HepG2 (cell line): Measurements from ENCODE around the gene EBF3. TPM values are rescaled to one million over a fixed set of nuclear protein-coding genes. Genes with fewer than 3 reads are reported as not detected.

ENCODE experiments used
- ATAC-seq: fragments of 200-7000 bp; cut with Tn5 transposase; 3 replicates; pipeline ENCODE4 v1.9.1; 2020; ENCODE audit warnings: mild to moderate bottlenecking, moderate library complexity
- BruUV-seq: library from RNA; stranded (reverse); fragments of 400-500 nt; replicated peaks from 2 replicates; lab custom pipeline; 2021; lab: Mats Ljungman, UMichigan
- CTCF ChIA-PET: fragments of 300-600 bp; formaldehyde crosslinking; extraction: SDS; loops from one replicate; lab custom pipeline; 2021; ENCODE audit warnings: low total read pairs, inconsistent platforms, low intra/inter-chr PET ratio; lab: Yijun Ruan, JAX
- POLR2A ChIA-PET: fragments of 350-600 bp; sonication (Branson Sonifier 250); formaldehyde crosslinking; loops from one replicate; lab custom pipeline; 2020; ENCODE audit warnings: antibody characterized with exemption, inconsistent platforms; lab: Yijun Ruan, JAX
- DNase-seq: peaks from one replicate; pipeline ENCODE4 v3.0.0-alpha.2; 2015; ENCODE audit warnings: low spot score
- FAIRE-seq: peaks from 3 replicates; lab custom pipeline; 2011; peaks lifted over from hg19 to GRCh38; lab: Jason Lieb, UNC
- H2AFZ ChIP-seq: one replicate; pipeline ENCODE4 v1.6.1; 2011; ENCODE audit warnings: low read length, inconsistent platforms
- H3K27ac ChIP-seq: fragments of 300-600 bp; 3 replicates; pipeline ENCODE4 v1.8.0; 2011; ENCODE audit warnings: mixed run types, mild to moderate bottlenecking, mixed read lengths, low read length, inconsistent platforms; ENCODE audit not compliant: insufficient read depth; ENCODE audit errors: extremely low read length
- H3K27me3 ChIP-seq, 2 experiments: fragments of 200-600 bp in 1 of 2; 2 replicates in 1 of 2; 3 replicates in 1 of 2; pipeline versions ENCODE4 v1.6.0 to v1.8.0; 2011; ENCODE audit warnings: low read length in 2 of 2, mild to moderate bottlenecking in 2 of 2, moderate library complexity in 2 of 2, inconsistent platforms in 1 of 2; ENCODE audit not compliant: insufficient read depth in 2 of 2, control insufficient read depth in 1 of 2
- H3K36me3 ChIP-seq, 2 experiments: fragments of 200-600 bp in 1 of 2; replicated peaks in 1 of 2; 2 replicates in 1 of 2; 3 replicates in 1 of 2; pipeline versions ENCODE4 v1.5.1 to v1.8.0; 2011; ENCODE audit warnings: low read length in 2 of 2, inconsistent platforms in 1 of 2; ENCODE audit not compliant: insufficient read depth in 2 of 2, control insufficient read depth in 1 of 2
- H3K4me1 ChIP-seq: 2 replicates; pipeline ENCODE4 v1.5.1; 2012; ENCODE audit warnings: low read length, inconsistent platforms; ENCODE audit not compliant: insufficient read depth
- H3K4me2 ChIP-seq: 2 replicates; pipeline ENCODE4 v1.6.0; 2011; ENCODE audit warnings: low read depth, low read length, inconsistent platforms
- H3K4me3 ChIP-seq, 3 experiments: fragments of 200-600 bp in 1 of 3; sonication (generic), shearing (Covaris generic) in 1 of 3; replicated peaks in 1 of 3; 2 replicates each; pipeline ENCODE4 v1.5.1; 2011 to 2016; ENCODE audit warnings: low read length in 3 of 3, inconsistent platforms in 2 of 3, low read depth in 2 of 3, mild to moderate bottlenecking in 2 of 3, control low read depth in 1 of 3, mixed read lengths in 1 of 3; ENCODE audit not compliant: insufficient read depth in 1 of 3
- H3K79me2 ChIP-seq: one replicate; pipeline ENCODE4 v1.6.1; 2011; ENCODE audit warnings: low read length, inconsistent platforms; ENCODE audit not compliant: insufficient read depth
- H3K9ac ChIP-seq: 2 replicates; pipeline ENCODE4 v1.6.0; 2011; ENCODE audit warnings: mild to moderate bottlenecking, low read depth, low read length, inconsistent platforms; ENCODE audit not compliant: insufficient read depth
- H3K9me3 ChIP-seq: 2 replicates; pipeline ENCODE4 v1.5.1; 2012; ENCODE audit warnings: mild to moderate bottlenecking, low read length
- H4K20me1 ChIP-seq: 2 replicates; pipeline ENCODE4 v1.6.0; 2011; ENCODE audit warnings: inconsistent platforms, mild to moderate bottlenecking, low read length, moderate library complexity; ENCODE audit not compliant: insufficient read depth
- CERS6 ChIP-seq: sonication (generic); formaldehyde crosslinking; IDR thresholded peaks from 2 replicates; pipeline ENCODE4 v1.5.0; 2020; ENCODE audit warnings: missing genetic modification reagents
- EED ChIP-seq: sonication (generic); formaldehyde crosslinking; IDR thresholded peaks from 2 replicates; pipeline ENCODE4 v1.5.0; 2020; ENCODE audit warnings: mild to moderate bottlenecking, missing genetic modification reagents
- ESRRA ChIP-seq: sonication (generic); formaldehyde crosslinking; IDR thresholded peaks from 2 replicates; pipeline ENCODE4 v1.5.1; 2020; ENCODE audit warnings: mild to moderate bottlenecking, low read depth, missing genetic modification reagents
- FOXK2 ChIP-seq: fragments of 450-650 bp; IDR thresholded peaks from 2 replicates; pipeline ENCODE4 v1.6.1; 2016
- KLF6 ChIP-seq: IDR thresholded peaks from 2 replicates; pipeline ENCODE4 v1.8.0; 2016; ENCODE audit warnings: missing biosample characterization, missing genetic modification reagents
- NR2F1 ChIP-seq, 2 experiments: fragments of 450-650 bp in 1 of 2; formaldehyde crosslinking in 1 of 2; IDR thresholded peaks; 2 replicates each; pipeline versions ENCODE4 v1.5.0 to v1.6.1; 2016 to 2020; ENCODE audit warnings: mild to moderate bottlenecking in 1 of 2, missing compliant biosample characterization in 1 of 2, missing genetic modification reagents in 1 of 2, moderate library complexity in 1 of 2
- PTBP1 ChIP-seq: fragments of 200-400 bp; formaldehyde crosslinking; IDR thresholded peaks from 2 replicates; pipeline ENCODE4 v1.6.1; 2018; ENCODE audit warnings: low read length, low read depth; ENCODE audit not compliant: poor library complexity, severe bottlenecking
- SNAI1 ChIP-seq: sonication (generic); formaldehyde crosslinking; IDR thresholded peaks from 2 replicates; pipeline ENCODE4 v1.5.0; 2020; ENCODE audit warnings: mild to moderate bottlenecking, missing genetic modification reagents, borderline replicate concordance
- TFDP2 ChIP-seq: sonication (generic); formaldehyde crosslinking; IDR thresholded peaks from 2 replicates; pipeline ENCODE4 v1.4.0; 2020; ENCODE audit warnings: missing genetic modification reagents
- ZKSCAN8 ChIP-seq: IDR thresholded peaks from 2 replicates; pipeline ENCODE4 v1.6.1; 2016; ENCODE audit warnings: borderline replicate concordance, missing genetic modification reagents, missing compliant biosample characterization
- ZNF567 ChIP-seq: sonication (generic); formaldehyde crosslinking; IDR thresholded peaks from 2 replicates; pipeline ENCODE4 v1.8.1; 2023; ENCODE audit warnings: mild to moderate bottlenecking, missing genetic modification reagents, borderline replicate concordance
- ZNF790 ChIP-seq: sonication (generic); formaldehyde crosslinking; IDR thresholded peaks from 2 replicates; pipeline ENCODE4 v1.8.0; 2022; ENCODE audit warnings: missing genetic modification reagents, mild to moderate bottlenecking, borderline replicate concordance
- WGBS: methylation state at CpG from one replicate; pipeline ENCODE4 v1.1.6; 2017; ENCODE audit warnings: low lambda C conversion rate; 5-methylcytosine and 5-hydroxymethylcytosine counted together
- in situ Hi-C: cut with HindIII; loops from 2 replicates; pipeline ENCODE4 v1.10.0; 2017; ENCODE audit warnings: low pct_unique_long_range_greater_than_20kb; ENCODE audit not compliant: extremely low pct_ligation_motif_present
- intact Hi-C: fragments of 100-400 bp; cut with micrococcal nuclease; formaldehyde crosslinking; loops from one replicate; pipeline ENCODE4 v1.10.0; 2022; ENCODE audit not compliant: unreplicated experiment
- polyA plus RNA-seq, 8 experiments: library from polyadenylated mRNA; depleted of rRNA in 3 of 8; stranded (reverse) in 7 of 8; unstranded in 1 of 8; fragments of >200 nt; fragmentation: Illumina TruSeq in 4 of 8; extraction: Trizol in 4 of 8; gene quantifications; 2 replicates each; pipeline versions ENCODE4 v1.2.1 to v1.2.3, GENCODE V29; 2011 to 2016; ENCODE audit warnings: low read depth in 4 of 8, missing spikeins in 1 of 8, mixed read lengths in 1 of 8; ENCODE audit not compliant: insufficient read depth in 1 of 8
- total RNA-seq, 5 experiments: library from RNA; depleted of rRNA; stranded (reverse); fragments of >200 nt; fragmentation: Illumina TruSeq; extraction: Trizol; gene quantifications; 2 replicates each; pipeline ENCODE4 v1.2.3, GENCODE V29; 2016; ENCODE audit warnings: low read depth in 1 of 5

Gene EBF3
- total and polyA plus RNA-seq, 2 of the 13 experiments (the other 11 are each of a cell fraction or from before 2014, with no cell fraction given), result not detected

- in situ Hi-C loops, result no loop called here
- Histone ChIP-seq H3K27ac (no peak overlapping the region), H3K9ac (no peak overlapping the region), H3K36me3 (no peaks in the 10 kb centered on the region), H3K4me1 (no peaks in the 10 kb centered on the region), H3K4me2 (no peak overlapping the region), H4K20me1 (no peaks in the 10 kb centered on the region), H2AFZ (no peak overlapping the region), H3K9me3 (no peaks in the 10 kb centered on the region), H3K79me2 (no peaks in the 10 kb centered on the region), H3K4me3 (no peak overlapping the region), H3K27me3 (peaks cover 4 to 51% of the 10 kb centered on the region in 2 experiments; a peak in 4 of 5 replicates)
- intact Hi-C loops, result no loop called here
- POLR2A ChIA-PET, result no interaction called here
- ATAC-seq, result no peak
- no peak for DNase-seq
- FAIRE-seq, result no peak
- 65% methylated on average over 8 of the region's 36 CpGs for WGBS
- CTCF ChIA-PET, result no interaction called here
- no TSS peak for BruUV-seq
- no peak for TF ChIP-seq PTBP1
- TF ChIP-seq ZNF790, result no peak
- TF ChIP-seq ZKSCAN8 (CRISPR knock-in tag), result no peak
- TF ChIP-seq ESRRA, result no peak
- TF ChIP-seq NR2F1 (CRISPR knock-in tag; IDR thresholded peaks at IDR 0.05), result no peak
- no peak for TF ChIP-seq KLF6 (CRISPR knock-in tag)
- TF ChIP-seq EED (CRISPR knock-in tag), result no peak
- TF ChIP-seq ZNF567, result no peak
- no peak for TF ChIP-seq SNAI1
- TF ChIP-seq CERS6 (CRISPR knock-in tag), result no peak
- no peak for TF ChIP-seq TFDP2 (CRISPR knock-in tag)
- TF ChIP-seq FOXK2, result no peak
Observed at GRCh38 chr10:129896136-129896859, 67.8 kb downstream of the EBF3 start.
